Measurements from ENCODE around the gene PNPO.

GRCh38 chr17:47957591-47958490 lies 16.5 kb downstream of the PNPO start, which contains the start of gene PRR15L:
- TF ChIP-seq EZH2 (IDR thresholded peaks at IDR 0.05; ENCODE audit: insufficient read depth, poor library complexity, severe bottlenecking) (no peak), EZH2phosphoT487 (IDR thresholded peaks at IDR 0.05; ENCODE audit: insufficient read depth, low read depth) (no peak)
